ENCODE data around the gene RIPK4. TPM values are rescaled to one million over a fixed set of nuclear protein-coding genes. Genes with fewer than 3 reads are reported as not detected.

Gene RIPK4
- total RNA-seq, 1 experiment from 2014 or later: 67.4 TPM

DNA sequence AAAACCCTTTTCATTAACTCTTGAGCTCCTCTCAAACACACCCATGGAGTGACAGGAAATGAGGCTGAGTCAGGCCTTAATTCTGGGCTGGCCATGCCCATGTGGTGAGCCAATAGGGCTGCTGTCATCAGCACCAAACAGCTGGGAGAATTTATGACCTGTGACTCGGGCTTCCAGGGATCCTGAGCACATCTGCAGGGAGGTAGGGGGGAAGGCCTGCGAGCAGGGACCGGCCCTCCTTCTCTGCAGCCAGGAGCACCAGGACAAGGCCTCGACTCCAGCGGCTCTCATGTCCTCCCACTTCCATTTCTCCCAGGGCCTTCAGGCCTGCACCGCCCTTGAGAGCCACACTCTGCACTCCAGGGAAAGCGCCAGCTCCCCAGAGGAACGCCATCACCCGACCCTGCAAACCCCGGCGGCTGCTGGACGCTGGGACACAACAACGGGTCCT, 14.6 kb downstream of the RIPK4 start:
- intact Hi-C loops (cut with micrococcal nuclease; ENCODE audit: unreplicated experiment) (loop anchor here (5.0 kb wide), 1 partner anchor 75 kb away; no protein-coding TSS in a partner anchor), in situ Hi-C loops (cut with HindIII; ENCODE audit: low pct_unique_long_range_greater_than_20kb, low sequenced_read_pairs) (loop anchor here (25.0 kb wide), 1 partner anchor 140 kb away; no protein-coding TSS in a partner anchor)
- H3K27me3 ChIP-seq (ENCODE audit: control insufficient read depth, insufficient read depth, low read length): no peaks in the 10 kb centered on the region
- BruUV-seq (replicated peaks): no TSS peak
- ChIA-PET POLR2A (interaction anchor here (1.0 to 1.1 kb wide), 2 partner anchors 11 to 140 kb away, joined by 3 to 4 read pairs; no protein-coding TSS in a partner anchor), CTCF (interaction anchor here (0.6 to 3.3 kb wide), 2 partner anchors 140 to 148 kb away, joined by 5 to 18 read pairs; no protein-coding TSS in a partner anchor)
- peak overlapping the region in 1 of 2 experiments; percentile 2; a peak in 2 of 4 replicates for H3K4me3 ChIP-seq (ENCODE audit: low read depth in 2 of 2, low read length in 2 of 2)
- peaks cover 15% of the 10 kb centered on the region for H3K36me3 ChIP-seq (ENCODE audit: control insufficient read depth, insufficient read depth, low read length)
- peaks cover 90% of the 10 kb centered on the region for H3K4me1 ChIP-seq (ENCODE audit: control insufficient read depth, insufficient read depth, low read length)
- H3K27ac ChIP-seq (ENCODE audit: low read length): peak overlapping the region; percentile 94
- DNase-seq (ENCODE audit: low read depth, low spot score): no peak
- no peaks in the 10 kb centered on the region for H3K9me3 ChIP-seq (ENCODE audit: control insufficient read depth, insufficient read depth, low read depth, low read length)
- TF ChIP-seq, protein P1, sequence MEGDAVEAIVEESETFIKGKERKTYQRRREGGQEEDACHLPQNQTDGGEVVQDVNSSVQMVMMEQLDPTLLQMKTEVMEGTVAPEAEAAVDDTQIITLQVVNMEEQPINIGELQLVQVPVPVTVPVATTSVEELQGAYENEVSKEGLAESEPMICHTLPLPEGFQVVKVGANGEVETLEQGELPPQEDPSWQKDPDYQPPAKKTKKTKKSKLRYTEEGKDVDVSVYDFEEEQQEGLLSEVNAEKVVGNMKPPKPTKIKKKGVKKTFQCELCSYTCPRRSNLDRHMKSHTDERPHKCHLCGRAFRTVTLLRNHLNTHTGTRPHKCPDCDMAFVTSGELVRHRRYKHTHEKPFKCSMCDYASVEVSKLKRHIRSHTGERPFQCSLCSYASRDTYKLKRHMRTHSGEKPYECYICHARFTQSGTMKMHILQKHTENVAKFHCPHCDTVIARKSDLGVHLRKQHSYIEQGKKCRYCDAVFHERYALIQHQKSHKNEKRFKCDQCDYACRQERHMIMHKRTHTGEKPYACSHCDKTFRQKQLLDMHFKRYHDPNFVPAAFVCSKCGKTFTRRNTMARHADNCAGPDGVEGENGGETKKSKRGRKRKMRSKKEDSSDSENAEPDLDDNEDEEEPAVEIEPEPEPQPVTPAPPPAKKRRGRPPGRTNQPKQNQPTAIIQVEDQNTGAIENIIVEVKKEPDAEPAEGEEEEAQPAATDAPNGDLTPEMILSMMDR (IDR thresholded peaks at IDR 0.05): no peak
- TF ChIP-seq POLR2AphosphoS5 (IDR thresholded peaks at IDR 0.05; ENCODE audit: low read depth, low read length): no peak
- peak; percentile 57 for ATAC-seq

DNA sequence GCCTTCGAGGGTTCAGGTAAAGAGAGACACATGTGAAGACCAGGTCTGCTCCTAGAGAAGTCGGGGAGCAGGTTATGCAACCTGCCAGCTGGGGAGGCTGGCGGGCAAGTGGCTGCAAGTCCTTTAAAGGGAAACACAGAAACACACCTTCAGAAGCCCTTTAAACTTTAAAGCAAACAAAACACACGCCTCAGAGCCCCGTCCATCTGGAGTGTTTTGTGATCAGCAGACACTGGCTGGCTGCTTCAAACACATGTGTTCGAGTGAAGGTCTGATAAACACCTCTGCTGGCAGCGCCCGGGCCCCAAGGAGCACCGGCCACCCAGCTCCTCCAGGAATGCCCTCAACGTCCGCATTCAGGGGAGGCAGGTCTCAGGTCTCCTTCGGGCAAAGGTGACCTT, 15.2 kb downstream of the RIPK4 start:
- H3K27me3 ChIP-seq (ENCODE audit: control insufficient read depth, insufficient read depth, low read length): no peaks in the 10 kb centered on the region

DNA sequence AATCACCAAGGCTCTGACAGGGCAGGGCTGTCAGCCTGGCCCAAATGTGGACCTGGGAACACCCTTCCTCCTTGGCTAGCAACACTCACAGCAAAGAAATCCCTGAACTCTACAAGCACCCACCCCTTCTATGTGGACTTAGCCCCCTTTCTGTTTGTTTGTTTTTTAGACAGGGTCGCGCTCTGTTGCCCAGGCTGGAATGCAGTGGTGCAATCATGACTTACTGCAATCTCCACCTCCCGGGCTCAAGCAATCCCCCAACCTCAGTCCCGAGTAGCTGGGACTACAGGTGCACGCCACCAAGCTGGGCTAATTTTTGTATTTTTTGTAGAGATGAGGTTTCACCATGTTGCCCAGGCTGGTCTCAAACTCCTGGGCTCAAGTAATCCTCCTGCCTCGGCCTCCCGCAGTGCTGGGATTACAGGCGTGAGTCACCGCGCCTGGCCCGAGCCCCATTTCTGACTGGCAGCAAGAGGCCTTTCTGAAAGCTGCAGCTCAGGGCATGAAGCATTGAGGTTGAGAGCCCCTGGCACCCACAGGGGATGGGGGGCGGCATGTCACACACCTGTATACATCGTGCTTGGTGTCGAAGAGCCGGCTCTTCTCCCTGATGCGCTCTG, 16.2 kb downstream of the RIPK4 start:
- peak; percentile 54; the same call in 1 of the 2 replicates for TF ChIP-seq POLR2AphosphoS5 (IDR thresholded peaks at IDR 0.05; ENCODE audit: low read depth, low read length)
- TF ChIP-seq TCF7L2 (IDR thresholded peaks at IDR 0.05; ENCODE audit: low read depth, low read length): no peak; the same call in 1 of the 2 replicates
- TF ChIP-seq, protein P2, sequence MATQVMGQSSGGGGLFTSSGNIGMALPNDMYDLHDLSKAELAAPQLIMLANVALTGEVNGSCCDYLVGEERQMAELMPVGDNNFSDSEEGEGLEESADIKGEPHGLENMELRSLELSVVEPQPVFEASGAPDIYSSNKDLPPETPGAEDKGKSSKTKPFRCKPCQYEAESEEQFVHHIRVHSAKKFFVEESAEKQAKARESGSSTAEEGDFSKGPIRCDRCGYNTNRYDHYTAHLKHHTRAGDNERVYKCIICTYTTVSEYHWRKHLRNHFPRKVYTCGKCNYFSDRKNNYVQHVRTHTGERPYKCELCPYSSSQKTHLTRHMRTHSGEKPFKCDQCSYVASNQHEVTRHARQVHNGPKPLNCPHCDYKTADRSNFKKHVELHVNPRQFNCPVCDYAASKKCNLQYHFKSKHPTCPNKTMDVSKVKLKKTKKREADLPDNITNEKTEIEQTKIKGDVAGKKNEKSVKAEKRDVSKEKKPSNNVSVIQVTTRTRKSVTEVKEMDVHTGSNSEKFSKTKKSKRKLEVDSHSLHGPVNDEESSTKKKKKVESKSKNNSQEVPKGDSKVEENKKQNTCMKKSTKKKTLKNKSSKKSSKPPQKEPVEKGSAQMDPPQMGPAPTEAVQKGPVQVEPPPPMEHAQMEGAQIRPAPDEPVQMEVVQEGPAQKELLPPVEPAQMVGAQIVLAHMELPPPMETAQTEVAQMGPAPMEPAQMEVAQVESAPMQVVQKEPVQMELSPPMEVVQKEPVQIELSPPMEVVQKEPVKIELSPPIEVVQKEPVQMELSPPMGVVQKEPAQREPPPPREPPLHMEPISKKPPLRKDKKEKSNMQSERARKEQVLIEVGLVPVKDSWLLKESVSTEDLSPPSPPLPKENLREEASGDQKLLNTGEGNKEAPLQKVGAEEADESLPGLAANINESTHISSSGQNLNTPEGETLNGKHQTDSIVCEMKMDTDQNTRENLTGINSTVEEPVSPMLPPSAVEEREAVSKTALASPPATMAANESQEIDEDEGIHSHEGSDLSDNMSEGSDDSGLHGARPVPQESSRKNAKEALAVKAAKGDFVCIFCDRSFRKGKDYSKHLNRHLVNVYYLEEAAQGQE (IDR thresholded peaks at IDR 0.05; ENCODE audit: insufficient read depth in 1 of 2, low read depth in 2 of 2, low read length in 1 of 2): no peak
- no peak for TF ChIP-seq SIN3A (IDR thresholded peaks at IDR 0.05; ENCODE audit: borderline replicate concordance, insufficient read depth, low read depth, low read length)
- TF ChIP-seq, protein P1 (IDR thresholded peaks at IDR 0.05): no peak
- ATAC-seq: peak; percentile 19; the same call in 1 of the 2 replicates
- POLR2A ChIA-PET: no interaction called here
- intact Hi-C loops (cut with micrococcal nuclease; ENCODE audit: unreplicated experiment) (loop anchor here (5.0 kb wide), 1 partner anchor 73 kb away; no protein-coding TSS in a partner anchor), in situ Hi-C loops (cut with HindIII; ENCODE audit: low pct_unique_long_range_greater_than_20kb, low sequenced_read_pairs) (loop anchor here (25.0 kb wide), 1 partner anchor 138 kb away; no protein-coding TSS in a partner anchor)
- BruUV-seq (replicated peaks): no TSS peak
- H3K4me1 ChIP-seq (ENCODE audit: control insufficient read depth, insufficient read depth, low read length): peaks cover 78% of the 10 kb centered on the region
- no peaks in the 10 kb centered on the region for H3K9me3 ChIP-seq (ENCODE audit: control insufficient read depth, insufficient read depth, low read depth, low read length)
- H3K4me3 ChIP-seq (ENCODE audit: low read depth in 2 of 2, low read length in 2 of 2): no peak overlapping the region
- H3K27ac ChIP-seq (ENCODE audit: low read length): peak overlapping the region; percentile 94
- CTCF ChIA-PET: interaction anchor here (1.1 to 2.0 kb wide), 2 partner anchors 66 to 138 kb away, joined by 4 to 7 read pairs; no protein-coding TSS in a partner anchor
- no peak for DNase-seq (ENCODE audit: low read depth, low spot score)
- H3K27me3 ChIP-seq (ENCODE audit: control insufficient read depth, insufficient read depth, low read length): no peaks in the 10 kb centered on the region
- H3K36me3 ChIP-seq (ENCODE audit: control insufficient read depth, insufficient read depth, low read length): peaks cover 20% of the 10 kb centered on the region

More for the DNA sequence above, 15.2 kb downstream of the RIPK4 start:
- DNase-seq (ENCODE audit: low read depth, low spot score): no peak
- intact Hi-C loops (cut with micrococcal nuclease; ENCODE audit: unreplicated experiment) (loop anchor here (5.0 kb wide), 1 partner anchor 74 kb away; no protein-coding TSS in a partner anchor), in situ Hi-C loops (cut with HindIII; ENCODE audit: low pct_unique_long_range_greater_than_20kb, low sequenced_read_pairs) (loop anchor here (25.0 kb wide), 1 partner anchor 139 kb away; no protein-coding TSS in a partner anchor)
- TF ChIP-seq SIN3A (IDR thresholded peaks at IDR 0.05; ENCODE audit: borderline replicate concordance, insufficient read depth, low read depth, low read length): 0 out of 2 replicates have a peak, but pooled peaks have one; percentile 81
- 0 out of 2 replicates have a peak, but pooled peaks have one; percentile 25 for TF ChIP-seq TCF7L2 (IDR thresholded peaks at IDR 0.05; ENCODE audit: low read depth, low read length)
- TF ChIP-seq, protein P1 (IDR thresholded peaks at IDR 0.05): no peak
- peaks cover 85% of the 10 kb centered on the region for H3K4me1 ChIP-seq (ENCODE audit: control insufficient read depth, insufficient read depth, low read length)
- ChIA-PET POLR2A (interaction anchor here (1.0 to 1.1 kb wide), 2 partner anchors 11 to 139 kb away, joined by 3 to 4 read pairs; no protein-coding TSS in a partner anchor), CTCF (interaction anchor here (0.7 to 3.3 kb wide), 2 partner anchors 13 to 139 kb away, joined by 3 to 18 read pairs; no protein-coding TSS in a partner anchor)
- H3K27ac ChIP-seq (ENCODE audit: low read length): peak overlapping the region; percentile 94
- no peaks in the 10 kb centered on the region for H3K9me3 ChIP-seq (ENCODE audit: control insufficient read depth, insufficient read depth, low read depth, low read length)
- peaks cover 18% of the 10 kb centered on the region for H3K36me3 ChIP-seq (ENCODE audit: control insufficient read depth, insufficient read depth, low read length)
- BruUV-seq (replicated peaks): no TSS peak
- ATAC-seq: peak; percentile 33
- H3K4me3 ChIP-seq (ENCODE audit: low read depth in 2 of 2, low read length in 2 of 2): peak overlapping the region in 1 of 2 experiments; percentile 2; a peak in 2 of 4 replicates

Data from Panc1 (cell line).